HepG2 (cell line): ENCODE data around the gene INPP5K. TPM values are rescaled to one million over a fixed set of nuclear protein-coding genes. Genes with fewer than 3 reads are reported as not detected.
A peak's percentile ranks its signal among the peaks of the same experiment; 100 is the strongest.

Experiments
- ELF3 ChIP-seq: IDR thresholded peaks from 2 replicates; pipeline ENCODE4 v1.6.1; 2016; ENCODE audit warnings: missing genetic modification reagents, missing compliant biosample characterization
- JUN ChIP-seq: sonication (generic); formaldehyde crosslinking; IDR thresholded peaks from 2 replicates; pipeline ENCODE4 v1.4.0; 2020; ENCODE audit warnings: mild to moderate bottlenecking, missing genetic modification reagents
- MIXL1 ChIP-seq: IDR thresholded peaks from 2 replicates; pipeline ENCODE4 v1.6.1; 2016
- NONO ChIP-seq, 2 experiments: fragments of 450-650 bp in 1 of 2; sonication (generic) in 1 of 2; formaldehyde crosslinking in 1 of 2; IDR thresholded peaks in 1 of 2; conservative IDR thresholded peaks in 1 of 2; 2 replicates each; pipeline versions ENCODE4 v1.6.1 to v1.8.0; 2017 to 2022; ENCODE audit warnings: mild to moderate bottlenecking in 1 of 2, missing genetic modification reagents in 1 of 2, moderate library complexity in 1 of 2
- SIN3A ChIP-seq: IDR thresholded peaks from 2 replicates; pipeline ENCODE4 v1.6.1; 2011; ENCODE audit warnings: low read depth, mild to moderate bottlenecking, control low read depth, low read length, borderline replicate concordance
- STAG1 ChIP-seq: sonication (generic); formaldehyde crosslinking; IDR thresholded peaks from 2 replicates; pipeline ENCODE4 v1.4.0; 2020; ENCODE audit warnings: missing genetic modification reagents
- THAP11 ChIP-seq: IDR thresholded peaks from 2 replicates; pipeline ENCODE4 v1.6.1; 2016; ENCODE audit warnings: missing biosample characterization, missing genetic modification reagents
- ZBTB21 ChIP-seq: sonication (generic); formaldehyde crosslinking; IDR thresholded peaks from 2 replicates; pipeline ENCODE4 v1.4.0; 2020; ENCODE audit warnings: missing genetic modification reagents
- ZFP36L2 ChIP-seq: sonication (generic); formaldehyde crosslinking; IDR thresholded peaks from 2 replicates; pipeline ENCODE4 v1.4.0; 2020; ENCODE audit warnings: missing genetic modification reagents
- ZNF30 ChIP-seq: sonication (generic); formaldehyde crosslinking; IDR thresholded peaks from 2 replicates; pipeline ENCODE4 v1.5.0; 2020; ENCODE audit warnings: mild to moderate bottlenecking, missing genetic modification reagents
- ZNF383 ChIP-seq: sonication (generic); formaldehyde crosslinking; IDR thresholded peaks from 2 replicates; pipeline ENCODE4 v1.4.0; 2020; ENCODE audit warnings: missing genetic modification reagents, mild to moderate bottlenecking, borderline replicate concordance
- ZNF678 ChIP-seq: sonication (generic); formaldehyde crosslinking; IDR thresholded peaks from 2 replicates; pipeline ENCODE4 v1.4.0; 2020; ENCODE audit warnings: mild to moderate bottlenecking, missing genetic modification reagents
- ZNF773 ChIP-seq: sonication (generic); formaldehyde crosslinking; IDR thresholded peaks from 2 replicates; pipeline ENCODE4 v1.4.0; 2020; ENCODE audit warnings: missing genetic modification reagents, borderline replicate concordance
- ZNF780A ChIP-seq: sonication (generic); formaldehyde crosslinking; IDR thresholded peaks from 2 replicates; pipeline ENCODE4 v1.8.0; 2022; ENCODE audit warnings: mild to moderate bottlenecking, missing genetic modification reagents, moderate library complexity
- polyA plus RNA-seq, 8 experiments: library from polyadenylated mRNA; depleted of rRNA in 3 of 8; stranded (reverse) in 7 of 8; unstranded in 1 of 8; fragments of >200 nt; fragmentation: Illumina TruSeq in 4 of 8; extraction: Trizol in 4 of 8; gene quantifications; 2 replicates each; pipeline versions ENCODE4 v1.2.1 to v1.2.3, GENCODE V29; 2011 to 2016; ENCODE audit warnings: low read depth in 4 of 8, missing spikeins in 1 of 8, mixed read lengths in 1 of 8; ENCODE audit not compliant: insufficient read depth in 1 of 8
- total RNA-seq, 5 experiments: library from RNA; depleted of rRNA; stranded (reverse); fragments of >200 nt; fragmentation: Illumina TruSeq; extraction: Trizol; gene quantifications; 2 replicates each; pipeline ENCODE4 v1.2.3, GENCODE V29; 2016; ENCODE audit warnings: low read depth in 1 of 5
- TF ChIP-seq, protein P1 (sequence below): sonication (generic); formaldehyde crosslinking; IDR thresholded peaks from 2 replicates; pipeline ENCODE4 v1.4.0; 2020; ENCODE audit warnings: mild to moderate bottlenecking, missing genetic modification reagents, borderline replicate concordance
- TF ChIP-seq, protein P2 (sequence below): sonication (generic); formaldehyde crosslinking; IDR thresholded peaks from 2 replicates; pipeline ENCODE4 v1.5.1; 2020; ENCODE audit warnings: missing genetic modification reagents, mild to moderate bottlenecking, borderline replicate concordance
- TF ChIP-seq, protein P3 (sequence below), 2 experiments: fragments of 450-650 bp in 1 of 2; sonication (generic) in 1 of 2; formaldehyde crosslinking; IDR thresholded peaks; 2 replicates each; pipeline versions ENCODE4 v1.5.0 to v1.8.0; 2020 to 2022; ENCODE audit warnings: mild to moderate bottlenecking in 1 of 2, missing genetic modification reagents in 1 of 2
- TF ChIP-seq, protein P4 (sequence below): sonication (generic); formaldehyde crosslinking; IDR thresholded peaks from 2 replicates; pipeline ENCODE4 v1.4.0; 2020; ENCODE audit warnings: missing genetic modification reagents
- TF ChIP-seq, protein P5 (sequence below): sonication (generic); formaldehyde crosslinking; IDR thresholded peaks from 2 replicates; pipeline ENCODE4 v1.4.0; 2020; ENCODE audit warnings: mild to moderate bottlenecking, missing genetic modification reagents
- TF ChIP-seq, protein P6 (sequence below): IDR thresholded peaks from 2 replicates; pipeline ENCODE4 v1.6.1; 2016; ENCODE audit warnings: low read depth, borderline replicate concordance

The INPP5K gene
- total and polyA plus RNA-seq, 2 of the 13 experiments (the other 11 are each of a cell fraction or from before 2014, with no cell fraction given): 4.8 to 9.6 TPM

DNA sequence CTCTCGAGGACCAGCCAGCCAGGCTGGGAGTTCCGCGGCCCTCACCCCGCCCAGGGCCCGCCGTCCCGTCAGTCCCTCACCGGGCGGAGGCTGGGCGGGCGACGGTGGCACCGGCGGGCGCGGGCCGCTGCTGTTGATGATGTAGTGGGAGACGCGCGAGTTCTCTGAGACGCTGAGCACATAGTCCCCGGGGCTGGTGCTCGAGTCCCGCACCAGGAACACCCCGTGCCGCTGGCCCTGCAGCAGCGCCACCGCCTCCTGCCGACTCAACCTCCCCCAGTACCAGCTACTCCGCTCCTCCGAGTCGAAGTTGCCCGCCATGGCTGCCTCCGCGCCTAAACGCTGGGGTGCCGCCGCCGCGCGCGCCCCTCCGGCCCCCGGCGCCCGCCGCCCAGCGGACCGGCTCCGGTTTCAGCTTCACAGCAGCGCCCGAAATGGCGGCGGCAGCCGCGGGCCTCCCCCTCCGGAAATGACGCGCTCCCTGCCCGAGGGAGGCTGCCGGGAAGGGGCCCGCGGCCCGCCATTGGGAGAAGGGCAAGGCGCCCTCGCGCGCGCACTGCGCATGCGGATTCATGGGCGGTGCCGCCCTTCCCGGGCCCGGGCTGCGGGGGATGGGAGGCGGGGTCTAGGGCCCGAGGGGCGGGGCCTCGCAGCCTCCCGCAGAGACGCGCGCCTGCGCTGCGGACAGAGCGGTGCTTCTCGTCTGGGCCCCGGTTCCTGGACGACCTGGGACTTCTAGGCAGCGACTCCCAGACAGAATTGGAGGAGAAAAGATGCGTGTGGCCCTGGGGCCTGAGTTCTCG, 60.4 kb downstream of the INPP5K start, which contains the start of gene CRK (continued):
- TF ChIP-seq, protein P1, sequence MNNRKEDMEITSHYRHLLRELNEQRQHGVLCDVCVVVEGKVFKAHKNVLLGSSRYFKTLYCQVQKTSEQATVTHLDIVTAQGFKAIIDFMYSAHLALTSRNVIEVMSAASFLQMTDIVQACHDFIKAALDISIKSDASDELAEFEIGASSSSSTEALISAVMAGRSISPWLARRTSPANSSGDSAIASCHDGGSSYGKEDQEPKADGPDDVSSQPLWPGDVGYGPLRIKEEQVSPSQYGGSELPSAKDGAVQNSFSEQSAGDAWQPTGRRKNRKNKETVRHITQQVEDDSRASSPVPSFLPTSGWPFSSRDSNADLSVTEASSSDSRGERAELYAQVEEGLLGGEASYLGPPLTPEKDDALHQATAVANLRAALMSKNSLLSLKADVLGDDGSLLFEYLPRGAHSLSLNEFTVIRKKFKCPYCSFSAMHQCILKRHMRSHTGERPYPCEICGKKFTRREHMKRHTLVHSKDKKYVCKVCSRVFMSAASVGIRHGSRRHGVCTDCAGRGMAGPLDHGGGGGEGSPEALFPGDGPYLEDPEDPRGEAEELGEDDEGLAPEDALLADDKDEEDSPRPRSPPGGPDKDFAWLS (CRISPR knock-in tag): no peak
- TF ChIP-seq, protein P2, sequence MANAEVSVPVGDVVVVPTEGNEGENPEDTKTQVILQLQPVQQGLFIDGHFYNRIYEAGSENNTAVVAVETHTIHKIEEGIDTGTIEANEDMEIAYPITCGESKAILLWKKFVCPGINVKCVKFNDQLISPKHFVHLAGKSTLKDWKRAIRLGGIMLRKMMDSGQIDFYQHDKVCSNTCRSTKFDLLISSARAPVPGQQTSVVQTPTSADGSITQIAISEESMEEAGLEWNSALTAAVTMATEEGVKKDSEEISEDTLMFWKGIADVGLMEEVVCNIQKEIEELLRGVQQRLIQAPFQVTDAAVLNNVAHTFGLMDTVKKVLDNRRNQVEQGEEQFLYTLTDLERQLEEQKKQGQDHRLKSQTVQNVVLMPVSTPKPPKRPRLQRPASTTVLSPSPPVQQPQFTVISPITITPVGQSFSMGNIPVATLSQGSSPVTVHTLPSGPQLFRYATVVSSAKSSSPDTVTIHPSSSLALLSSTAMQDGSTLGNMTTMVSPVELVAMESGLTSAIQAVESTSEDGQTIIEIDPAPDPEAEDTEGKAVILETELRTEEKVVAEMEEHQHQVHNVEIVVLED: peak; percentile 69; the same call in 1 of the 2 replicates
- peak; percentile 41; the same call in 1 of the 2 replicates for TF ChIP-seq ZNF678 (CRISPR knock-in tag)
- TF ChIP-seq ZNF383 (CRISPR knock-in tag): 0 out of 2 replicates have a peak, but pooled peaks have one; percentile 51
- TF ChIP-seq SIN3A: 0 out of 2 replicates have a peak, but pooled peaks have one; percentile 12
- TF ChIP-seq THAP11 (CRISPR knock-in tag): peak; percentile 91
- TF ChIP-seq ZNF30 (CRISPR knock-in tag): 0 out of 2 replicates have a peak, but pooled peaks have one; percentile 3
- TF ChIP-seq ELF3 (CRISPR knock-in tag): peak; percentile 34; the same call in 1 of the 2 replicates
- no peak for TF ChIP-seq NONO (IDR thresholded peaks at IDR 0.05)
- TF ChIP-seq NONO (CRISPR knock-in tag; conservative IDR thresholded peaks at IDR 0.05): peak; percentile 42; the same call in 1 of the 2 replicates
- TF ChIP-seq, protein P3, sequence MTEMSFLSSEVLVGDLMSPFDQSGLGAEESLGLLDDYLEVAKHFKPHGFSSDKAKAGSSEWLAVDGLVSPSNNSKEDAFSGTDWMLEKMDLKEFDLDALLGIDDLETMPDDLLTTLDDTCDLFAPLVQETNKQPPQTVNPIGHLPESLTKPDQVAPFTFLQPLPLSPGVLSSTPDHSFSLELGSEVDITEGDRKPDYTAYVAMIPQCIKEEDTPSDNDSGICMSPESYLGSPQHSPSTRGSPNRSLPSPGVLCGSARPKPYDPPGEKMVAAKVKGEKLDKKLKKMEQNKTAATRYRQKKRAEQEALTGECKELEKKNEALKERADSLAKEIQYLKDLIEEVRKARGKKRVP (CRISPR knock-in tag; IDR thresholded peaks at IDR 0.05): peak in 1 of 2 experiments; percentile 26; a peak in 1 of 4 replicates
- 0 out of 2 replicates have a peak, but pooled peaks have one; percentile 17 for TF ChIP-seq ZBTB21 (CRISPR knock-in tag)
- TF ChIP-seq STAG1 (CRISPR knock-in tag): no peak
- TF ChIP-seq ZFP36L2 (CRISPR knock-in tag): no peak
- TF ChIP-seq JUN (CRISPR knock-in tag): peak; percentile 57; the same call in 1 of the 2 replicates
- no peak for TF ChIP-seq MIXL1 (CRISPR knock-in tag)
- TF ChIP-seq ZNF780A (CRISPR knock-in tag): 0 out of 2 replicates have a peak, but pooled peaks have one; percentile 38
- TF ChIP-seq ZNF773: no peak
- TF ChIP-seq, protein P4, sequence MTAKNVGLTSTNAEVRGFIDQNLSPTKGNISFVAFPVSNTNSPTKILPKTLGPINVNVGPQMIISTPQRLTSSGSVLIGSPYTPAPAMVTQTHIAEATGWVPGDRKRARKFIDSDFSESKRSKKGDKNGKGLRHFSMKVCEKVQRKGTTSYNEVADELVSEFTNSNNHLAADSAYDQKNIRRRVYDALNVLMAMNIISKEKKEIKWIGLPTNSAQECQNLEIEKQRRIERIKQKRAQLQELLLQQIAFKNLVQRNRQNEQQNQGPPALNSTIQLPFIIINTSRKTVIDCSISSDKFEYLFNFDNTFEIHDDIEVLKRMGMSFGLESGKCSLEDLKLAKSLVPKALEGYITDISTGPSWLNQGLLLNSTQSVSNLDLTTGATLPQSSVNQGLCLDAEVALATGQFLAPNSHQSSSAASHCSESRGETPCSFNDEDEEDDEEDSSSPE: peak; percentile 68
- TF ChIP-seq, protein P5, sequence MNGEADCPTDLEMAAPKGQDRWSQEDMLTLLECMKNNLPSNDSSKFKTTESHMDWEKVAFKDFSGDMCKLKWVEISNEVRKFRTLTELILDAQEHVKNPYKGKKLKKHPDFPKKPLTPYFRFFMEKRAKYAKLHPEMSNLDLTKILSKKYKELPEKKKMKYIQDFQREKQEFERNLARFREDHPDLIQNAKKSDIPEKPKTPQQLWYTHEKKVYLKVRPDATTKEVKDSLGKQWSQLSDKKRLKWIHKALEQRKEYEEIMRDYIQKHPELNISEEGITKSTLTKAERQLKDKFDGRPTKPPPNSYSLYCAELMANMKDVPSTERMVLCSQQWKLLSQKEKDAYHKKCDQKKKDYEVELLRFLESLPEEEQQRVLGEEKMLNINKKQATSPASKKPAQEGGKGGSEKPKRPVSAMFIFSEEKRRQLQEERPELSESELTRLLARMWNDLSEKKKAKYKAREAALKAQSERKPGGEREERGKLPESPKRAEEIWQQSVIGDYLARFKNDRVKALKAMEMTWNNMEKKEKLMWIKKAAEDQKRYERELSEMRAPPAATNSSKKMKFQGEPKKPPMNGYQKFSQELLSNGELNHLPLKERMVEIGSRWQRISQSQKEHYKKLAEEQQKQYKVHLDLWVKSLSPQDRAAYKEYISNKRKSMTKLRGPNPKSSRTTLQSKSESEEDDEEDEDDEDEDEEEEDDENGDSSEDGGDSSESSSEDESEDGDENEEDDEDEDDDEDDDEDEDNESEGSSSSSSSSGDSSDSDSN (CRISPR knock-in tag): peak; percentile 74
- TF ChIP-seq, protein P6, sequence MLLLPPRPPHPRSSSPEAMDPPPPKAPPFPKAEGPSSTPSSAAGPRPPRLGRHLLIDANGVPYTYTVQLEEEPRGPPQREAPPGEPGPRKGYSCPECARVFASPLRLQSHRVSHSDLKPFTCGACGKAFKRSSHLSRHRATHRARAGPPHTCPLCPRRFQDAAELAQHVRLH (CRISPR knock-in tag): no peak; the same call in 1 of the 2 replicates
